ENCODE data around the gene INTS14. TPM values are rescaled to one million over a fixed set of nuclear protein-coding genes. Genes with fewer than 3 reads are reported as not detected.

The INTS14 gene
- total and polyA plus RNA-seq, 2 donors, result 29.5 to 31.8 TPM

GRCh38 chr15:65533057-65533756 lies 77.7 kb downstream of the INTS14 start:
- peak overlapping the region in 1 of 2 donors; percentile 7 for H3K27ac ChIP-seq (ENCODE audit: low read depth in 1 of 2, low read length in 1 of 2)
- H3K36me3 ChIP-seq (ENCODE audit: control insufficient read depth in 2 of 2, insufficient read depth in 2 of 2, low read length in 1 of 2), result peaks cover 2 to 6% of the 10 kb centered on the region in 2 donors
- WGBS, result 93% methylated on average over 5 of the region's 5 CpGs
- H3K4me1 ChIP-seq (ENCODE audit: control insufficient read depth in 2 of 2, insufficient read depth in 2 of 2, low read length in 2 of 2), result peaks cover 8 to 14% of the 10 kb centered on the region in 2 donors
- no peak overlapping the region for H3K4me3 ChIP-seq (ENCODE audit: low read length in 2 of 2)
- no peaks in the 10 kb centered on the region for H3K9me3 ChIP-seq (ENCODE audit: control insufficient read depth in 2 of 2, insufficient read depth in 1 of 2, low read length in 1 of 2)
- H3K27me3 ChIP-seq (ENCODE audit: control insufficient read depth in 2 of 2, insufficient read depth in 1 of 2, low read length in 1 of 2), result no peaks in the 10 kb centered on the region
- DNase-seq (ENCODE audit: low read depth in 6 of 9, low spot score in 9 of 9), result no peak

DNA sequence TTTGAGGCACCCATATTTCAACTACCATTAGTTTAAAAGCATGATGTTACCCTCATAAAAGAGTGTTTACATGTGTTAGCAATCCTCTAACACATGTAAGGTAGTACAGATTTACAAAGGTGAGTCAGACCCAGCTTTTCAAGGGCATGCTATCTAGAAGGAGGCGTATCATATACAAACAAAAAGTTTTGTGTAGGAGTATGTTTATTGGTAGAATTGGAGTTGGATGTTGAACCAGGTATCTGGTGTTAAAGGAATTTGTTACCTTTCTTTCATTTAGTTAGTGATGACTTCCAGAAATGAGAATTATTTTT lies 78.2 kb downstream of the INTS14 start:
- Histone ChIP-seq H3K36me3 (ENCODE audit: control insufficient read depth in 2 of 2, insufficient read depth in 2 of 2, low read length in 1 of 2) (peaks cover 2 to 6% of the 10 kb centered on the region in 2 donors), H3K4me3 (ENCODE audit: low read length in 2 of 2) (no peak overlapping the region), H3K4me1 (ENCODE audit: control insufficient read depth in 2 of 2, insufficient read depth in 2 of 2, low read length in 2 of 2) (peaks cover 8 to 14% of the 10 kb centered on the region in 2 donors), H3K27me3 (ENCODE audit: control insufficient read depth in 2 of 2, insufficient read depth in 1 of 2, low read length in 1 of 2) (no peaks in the 10 kb centered on the region), H3K9me3 (ENCODE audit: control insufficient read depth in 2 of 2, insufficient read depth in 1 of 2, low read length in 1 of 2) (no peaks in the 10 kb centered on the region), H3K27ac (ENCODE audit: low read depth in 1 of 2, low read length in 1 of 2) (no peak overlapping the region)
- 91% methylated on average over 1 of the region's 1 CpG for WGBS
- DNase-seq (ENCODE audit: low read depth in 6 of 9, low spot score in 9 of 9), result no peak

- under 1% methylated on average over 88 of the region's 88 CpGs for WGBS
- H3K4me1 ChIP-seq (ENCODE audit: control insufficient read depth in 2 of 2, insufficient read depth in 2 of 2, low read length in 2 of 2), result peaks cover 8 to 14% of the 10 kb centered on the region in 2 donors
- peak; percentile 55 to 93 (median 80) for DNase-seq (ENCODE audit: low read depth in 6 of 9, low spot score in 9 of 9)
These were observed 80.4 kb downstream of the INTS14 start, which contains the start of gene HACD3 for GRCh38 chr15:65530318-65531111. TSS of gene HACD3 (plus strand) at chr15:65530463. CDS start at chr15:65530632, 169 bp downstream.

DNA sequence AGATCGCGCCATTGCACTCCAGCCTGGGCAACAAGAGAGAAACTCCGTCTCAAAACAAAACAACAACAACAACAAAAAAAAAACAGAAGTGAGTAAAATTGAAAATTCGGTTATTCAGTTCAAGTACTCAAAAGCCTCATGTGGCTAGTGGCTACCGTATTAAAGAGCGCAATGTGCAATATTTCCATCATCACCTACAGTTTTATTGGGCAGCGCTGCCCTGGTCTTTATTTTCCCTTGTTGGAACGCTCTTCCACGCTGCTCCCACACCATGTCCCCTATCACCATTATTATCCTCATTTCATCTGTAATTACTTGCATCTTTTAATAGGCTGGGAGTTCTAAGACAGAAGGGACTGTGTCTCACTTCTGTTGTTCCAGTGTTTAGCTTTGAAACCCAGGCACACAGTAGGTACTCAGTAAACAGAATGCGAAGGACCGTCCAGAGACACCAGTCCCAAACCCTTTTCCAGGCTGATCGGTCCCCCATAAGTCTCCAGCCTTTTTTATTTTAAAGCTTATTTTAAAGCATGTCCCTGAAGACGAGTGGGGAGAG lies 81.1 kb downstream of the INTS14 start:
- Histone ChIP-seq H3K4me1 (ENCODE audit: control insufficient read depth in 2 of 2, insufficient read depth in 2 of 2, low read length in 2 of 2) (peaks cover 8 to 14% of the 10 kb centered on the region in 2 donors), H3K9me3 (ENCODE audit: control insufficient read depth in 2 of 2, insufficient read depth in 1 of 2, low read length in 1 of 2) (no peaks in the 10 kb centered on the region), H3K36me3 (ENCODE audit: control insufficient read depth in 2 of 2, insufficient read depth in 2 of 2, low read length in 1 of 2) (no peaks in the 10 kb centered on the region), H3K27ac (ENCODE audit: low read depth in 1 of 2, low read length in 1 of 2) (peak overlapping the region in 1 of 2 donors; percentile 90), H3K4me3 (ENCODE audit: low read length in 2 of 2) (peak overlapping the region; percentile 76 to 87), H3K27me3 (ENCODE audit: control insufficient read depth in 2 of 2, insufficient read depth in 1 of 2, low read length in 1 of 2) (no peaks in the 10 kb centered on the region)
- DNase-seq (ENCODE audit: low read depth in 6 of 9, low spot score in 9 of 9), result no peak
- 70% methylated on average over 13 of the region's 13 CpGs for WGBS

More at GRCh38 chr15:65530318-65531111, 80.4 kb downstream of the INTS14 start, which contains the start of gene HACD3:
- Histone ChIP-seq H3K9me3 (ENCODE audit: control insufficient read depth in 2 of 2, insufficient read depth in 1 of 2, low read length in 1 of 2) (no peaks in the 10 kb centered on the region), H3K36me3 (ENCODE audit: control insufficient read depth in 2 of 2, insufficient read depth in 2 of 2, low read length in 1 of 2) (no peaks in the 10 kb centered on the region), H3K27me3 (ENCODE audit: control insufficient read depth in 2 of 2, insufficient read depth in 1 of 2, low read length in 1 of 2) (no peaks in the 10 kb centered on the region), H3K27ac (ENCODE audit: low read depth in 1 of 2, low read length in 1 of 2) (peak within 1 kb of the TSS; percentile 90 to 91), H3K4me3 (ENCODE audit: low read length in 2 of 2) (peak within 1 kb of the TSS; percentile 76 to 87)

Other genes starting within 250 kb of the INTS14 start
- 1.4 TPM for gene IGDCC3, start 233.1 kb downstream of the INTS14 start, total RNA-seq
- gene IGDCC3, start 233.1 kb downstream of the INTS14 start, polyA plus RNA-seq, result 0.50 TPM
- gene IGDCC4, start 188.2 kb downstream of the INTS14 start, total RNA-seq, result 1.7 TPM
- 1.1 TPM for gene IGDCC4, start 188.2 kb downstream of the INTS14 start, polyA plus RNA-seq
- 21.8 TPM for gene DPP8, start 93.4 kb downstream of the INTS14 start, total RNA-seq
- 12.5 TPM for gene DPP8, start 93.4 kb downstream of the INTS14 start, polyA plus RNA-seq
- gene HACD3, start 80.7 kb downstream of the INTS14 start, total RNA-seq, result 47.7 TPM
- 20.2 TPM for gene HACD3, start 80.7 kb downstream of the INTS14 start, polyA plus RNA-seq
- 3.6 TPM for gene SLC24A1, start 10.8 kb upstream of the INTS14 start, total RNA-seq
- gene SLC24A1, start 10.8 kb upstream of the INTS14 start, polyA plus RNA-seq, result 5.2 TPM
- 23.8 TPM for gene DENND4A, start 181.2 kb upstream of the INTS14 start, total RNA-seq
- 15.9 TPM for gene DENND4A, start 181.2 kb upstream of the INTS14 start, polyA plus RNA-seq

All from thymus (tissue), 11 donors.